Keratinocyte (primary cell): ENCODE results near the gene HIVEP1. TPM values are rescaled to one million over a fixed set of nuclear protein-coding genes. Genes with fewer than 3 reads are reported as not detected.

Experiments used
- DNase-seq: peaks from one replicate; pipeline ENCODE4 v3.0.0-alpha.2; 2011; ENCODE audit warnings: low read depth, missing footprints, low spot score
- FAIRE-seq: peaks from 2 replicates; lab custom pipeline; 2011; peaks lifted over from hg19 to GRCh38; lab: Jason Lieb, UNC
- H2AFZ ChIP-seq: 2 replicates; pipeline ENCODE4 v1.6.0; 2012; ENCODE audit warnings: low read length, control low read depth, inconsistent platforms; ENCODE audit not compliant: control insufficient read depth
- H3K27ac ChIP-seq: 2 replicates; pipeline ENCODE4 v1.5.1; 2011; ENCODE audit warnings: low read length; ENCODE audit not compliant: control insufficient read depth, insufficient read depth
- H3K27me3 ChIP-seq: 3 replicates; pipeline ENCODE4 v1.6.0; 2011; ENCODE audit warnings: low read length; ENCODE audit not compliant: control insufficient read depth, insufficient read depth; ENCODE audit errors: extremely low read depth
- H3K36me3 ChIP-seq, 2 experiments: 2 replicates in 1 of 2; 3 replicates in 1 of 2; pipeline ENCODE4 v1.5.1; 2011; ENCODE audit warnings: low read length in 2 of 2, mild to moderate bottlenecking in 1 of 2; ENCODE audit not compliant: control insufficient read depth in 2 of 2, insufficient read depth in 2 of 2; ENCODE audit errors: extremely low read depth in 1 of 2
- H3K4me1 ChIP-seq: 3 replicates; pipeline ENCODE4 v1.5.1; 2011; ENCODE audit warnings: low read length; ENCODE audit not compliant: control insufficient read depth, insufficient read depth; ENCODE audit errors: extremely low read depth
- H3K4me2 ChIP-seq: 3 replicates; pipeline ENCODE4 v1.6.0; 2011; ENCODE audit warnings: low read depth, low read length; ENCODE audit not compliant: control insufficient read depth, insufficient read depth; ENCODE audit errors: extremely low read depth
- H3K4me3 ChIP-seq, 3 experiments: fragments of 200-600 bp in 1 of 3; sonication (generic) in 1 of 3; 2 replicates in 2 of 3; 3 replicates in 1 of 3; pipeline ENCODE4 v1.5.1; 2011 to 2016; ENCODE audit warnings: low read length in 3 of 3, mild to moderate bottlenecking in 3 of 3, control low read depth in 2 of 3, inconsistent platforms in 1 of 3, low read depth in 1 of 3, mixed read lengths in 1 of 3, mixed run types in 1 of 3, moderate library complexity in 1 of 3; ENCODE audit not compliant: control insufficient read depth in 2 of 3, insufficient read depth in 2 of 3; ENCODE audit errors: extremely low read depth in 1 of 3
- H3K79me2 ChIP-seq: 2 replicates; pipeline ENCODE4 v1.6.0; 2012; ENCODE audit warnings: low read length; ENCODE audit not compliant: control insufficient read depth, insufficient read depth
- H3K9ac ChIP-seq: 3 replicates; pipeline ENCODE4 v1.6.0; 2011; ENCODE audit warnings: low read length; ENCODE audit not compliant: control insufficient read depth, insufficient read depth; ENCODE audit errors: extremely low read depth
- H3K9me1 ChIP-seq: 3 replicates; pipeline ENCODE4 v1.6.0; 2011; ENCODE audit warnings: low read length; ENCODE audit not compliant: control insufficient read depth, insufficient read depth; ENCODE audit errors: extremely low read depth
- H3K9me3 ChIP-seq: 2 replicates; pipeline ENCODE4 v1.5.1; 2012; ENCODE audit warnings: low read depth, low read length; ENCODE audit not compliant: control insufficient read depth
- H4K20me1 ChIP-seq: 3 replicates; pipeline ENCODE4 v1.6.0; 2011; ENCODE audit warnings: low read length; ENCODE audit not compliant: control insufficient read depth, insufficient read depth; ENCODE audit errors: extremely low read depth
- EZH2 ChIP-seq: IDR thresholded peaks from one replicate; pipeline ENCODE4 v1.6.1; 2012; ENCODE audit warnings: inconsistent platforms, mild to moderate bottlenecking, low read length, moderate library complexity
- dilution Hi-C: fragments of 300-500 bp; cut with MboI; formaldehyde crosslinking; loops from one replicate; pipeline ENCODE4 v1.7.0; 2020; ENCODE audit warnings: low sequenced_read_pairs; ENCODE audit not compliant: extremely low pct_ligation_motif_present
- polyA plus RNA-seq, 5 experiments: library from polyadenylated mRNA; depleted of rRNA in 3 of 5; stranded (reverse) in 3 of 5; stranded (forward) in 1 of 5; unstranded in 1 of 5; fragments of >200 nt; gene quantifications; 1 replicate in 1 of 5; 2 replicates in 3 of 5; 3 replicates in 1 of 5; pipeline versions ENCODE4 v1.2.1 to v1.2.3, GENCODE V29; 2011 to 2012; ENCODE audit warnings: missing spikeins in 2 of 5, low read depth in 1 of 5, low replicate concordance in 1 of 5
- TF ChIP-seq, protein P1 (sequence below), 3 experiments: IDR thresholded peaks in 1 of 3; conservative IDR thresholded peaks in 1 of 3; optimal IDR thresholded peaks in 1 of 3; 2 replicates in 2 of 3; 3 replicates in 1 of 3; pipeline versions ENCODE3 to v1.5.1; 2011; ENCODE audit warnings: low read length in 3 of 3, mild to moderate bottlenecking in 3 of 3, moderate library complexity in 2 of 3, control low read depth in 1 of 3, inconsistent platforms in 1 of 3; ENCODE audit not compliant: insufficient read depth in 2 of 3; ENCODE audit errors: extremely low read depth in 1 of 3

Gene HIVEP1
- polyA plus RNA-seq, 1 donor (not counting 4 experiments of a cell fraction or from before 2014, with no cell fraction given), result 13.7 TPM

DNA sequence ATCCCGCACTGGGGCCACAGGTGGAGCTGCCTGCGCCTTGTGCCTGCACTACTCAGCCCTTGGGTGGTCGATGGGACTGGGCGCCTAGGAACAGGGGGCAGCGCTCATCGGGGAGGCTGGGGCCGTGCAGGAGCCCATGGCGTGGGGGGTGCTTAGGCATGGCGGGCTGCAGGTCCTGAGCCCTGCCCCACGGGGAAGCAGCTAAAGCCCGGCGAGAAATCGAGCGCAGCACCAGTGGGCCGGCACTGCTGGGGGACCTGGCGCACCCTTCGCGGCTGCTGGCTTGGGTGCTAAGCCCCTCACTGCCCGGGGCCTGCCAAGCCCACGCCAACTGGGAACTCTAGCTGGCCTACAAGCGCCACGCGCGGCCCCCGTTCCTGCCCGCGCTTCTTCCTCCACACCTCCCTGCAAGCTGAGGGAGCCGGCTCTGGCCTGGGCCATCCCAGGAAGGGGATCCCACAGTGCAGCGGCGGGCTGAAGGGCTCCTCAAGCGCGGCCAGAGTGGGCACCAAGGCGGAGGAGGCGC lies 5.8 kb downstream of the HIVEP1 start:
- no peaks in the 10 kb centered on the region for H3K27me3 ChIP-seq
- peaks cover 2% of the 10 kb centered on the region for H3K9me3 ChIP-seq
- H3K27ac ChIP-seq, result no peak overlapping the region
- H3K9me1 ChIP-seq, result no peaks in the 10 kb centered on the region
- no peak for DNase-seq
- no peak overlapping the region for H2AFZ ChIP-seq
- peaks cover 5% of the 10 kb centered on the region for H4K20me1 ChIP-seq
- FAIRE-seq, result no peak
- no peak overlapping the region for H3K4me2 ChIP-seq
- peaks cover 10 to 33% of the 10 kb centered on the region in 2 experiments for H3K36me3 ChIP-seq
- H3K9ac ChIP-seq, result no peak overlapping the region
- peaks cover 16% of the 10 kb centered on the region for H3K4me1 ChIP-seq
- H3K79me2 ChIP-seq, result peaks cover 56% of the 10 kb centered on the region
- dilution Hi-C loops, result no loop called here
- no peak overlapping the region for H3K4me3 ChIP-seq
- TF ChIP-seq, protein P1, sequence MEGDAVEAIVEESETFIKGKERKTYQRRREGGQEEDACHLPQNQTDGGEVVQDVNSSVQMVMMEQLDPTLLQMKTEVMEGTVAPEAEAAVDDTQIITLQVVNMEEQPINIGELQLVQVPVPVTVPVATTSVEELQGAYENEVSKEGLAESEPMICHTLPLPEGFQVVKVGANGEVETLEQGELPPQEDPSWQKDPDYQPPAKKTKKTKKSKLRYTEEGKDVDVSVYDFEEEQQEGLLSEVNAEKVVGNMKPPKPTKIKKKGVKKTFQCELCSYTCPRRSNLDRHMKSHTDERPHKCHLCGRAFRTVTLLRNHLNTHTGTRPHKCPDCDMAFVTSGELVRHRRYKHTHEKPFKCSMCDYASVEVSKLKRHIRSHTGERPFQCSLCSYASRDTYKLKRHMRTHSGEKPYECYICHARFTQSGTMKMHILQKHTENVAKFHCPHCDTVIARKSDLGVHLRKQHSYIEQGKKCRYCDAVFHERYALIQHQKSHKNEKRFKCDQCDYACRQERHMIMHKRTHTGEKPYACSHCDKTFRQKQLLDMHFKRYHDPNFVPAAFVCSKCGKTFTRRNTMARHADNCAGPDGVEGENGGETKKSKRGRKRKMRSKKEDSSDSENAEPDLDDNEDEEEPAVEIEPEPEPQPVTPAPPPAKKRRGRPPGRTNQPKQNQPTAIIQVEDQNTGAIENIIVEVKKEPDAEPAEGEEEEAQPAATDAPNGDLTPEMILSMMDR (optimal IDR thresholded peaks at IDR 0.05 in 1 of 3, IDR thresholded peaks at IDR 0.05 in 1 of 3, conservative IDR thresholded peaks at IDR 0.05 in 1 of 3; ENCODE audit: extremely low read depth in 1 of 3, insufficient read depth in 2 of 3, low read length in 3 of 3), result no peak
- no peak for TF ChIP-seq EZH2

DNA sequence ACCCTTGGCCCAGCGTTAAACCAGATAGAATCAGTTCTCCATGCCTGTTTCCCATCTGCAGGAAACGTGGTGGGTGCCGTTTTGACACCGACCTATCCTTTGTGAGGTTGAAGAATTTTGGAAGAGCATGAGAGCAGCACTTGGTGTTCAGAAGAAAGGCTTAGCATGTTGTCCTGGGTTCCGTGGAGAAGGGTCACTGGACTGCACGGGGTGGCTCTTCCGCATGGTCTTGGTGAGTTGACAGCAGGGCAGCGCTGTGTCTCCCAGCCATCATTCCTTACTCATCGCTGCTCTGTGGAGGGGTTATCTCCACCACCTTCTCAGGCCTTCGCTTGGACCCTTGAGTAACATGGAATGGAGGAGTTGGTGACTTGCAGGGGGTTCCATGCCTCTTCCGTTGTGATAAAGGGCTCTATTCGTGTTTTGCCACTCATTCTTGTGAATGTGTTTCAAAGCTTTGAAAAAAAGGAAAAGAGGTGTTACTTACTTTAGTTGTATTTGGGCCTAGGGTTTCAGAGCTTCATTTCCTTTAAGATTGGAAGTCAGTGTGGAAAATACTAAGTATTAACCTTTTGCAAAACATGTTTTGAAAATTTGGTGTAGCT lies 8.2 kb downstream of the HIVEP1 start:
- Histone ChIP-seq H3K4me2 (no peak overlapping the region), H3K4me3 (no peak overlapping the region), H3K9me3 (no peaks in the 10 kb centered on the region), H3K4me1 (peaks cover 17% of the 10 kb centered on the region), H3K9me1 (no peaks in the 10 kb centered on the region), H2AFZ (no peak overlapping the region), H3K27ac (no peak overlapping the region), H3K36me3 (peaks cover 10 to 27% of the 10 kb centered on the region in 2 experiments), H4K20me1 (no peaks in the 10 kb centered on the region), H3K79me2 (peaks cover 44% of the 10 kb centered on the region), H3K9ac (no peak overlapping the region), H3K27me3 (no peaks in the 10 kb centered on the region)
- FAIRE-seq (no peak), DNase-seq (no peak)
- dilution Hi-C loops, result no loop called here
- TF ChIP-seq, protein P1 (optimal IDR thresholded peaks at IDR 0.05 in 1 of 3, IDR thresholded peaks at IDR 0.05 in 1 of 3, conservative IDR thresholded peaks at IDR 0.05 in 1 of 3; ENCODE audit: extremely low read depth in 1 of 3, insufficient read depth in 2 of 3, low read length in 3 of 3), result no peak
- TF ChIP-seq EZH2, result no peak
